Measurements from ENCODE around the gene TRAIP. TPM values are rescaled to one million over a fixed set of nuclear protein-coding genes. Genes with fewer than 3 reads are reported as not detected.

The TRAIP gene
- total RNA-seq, 1 donor from 2014 or later: 0.63 TPM

DNA sequence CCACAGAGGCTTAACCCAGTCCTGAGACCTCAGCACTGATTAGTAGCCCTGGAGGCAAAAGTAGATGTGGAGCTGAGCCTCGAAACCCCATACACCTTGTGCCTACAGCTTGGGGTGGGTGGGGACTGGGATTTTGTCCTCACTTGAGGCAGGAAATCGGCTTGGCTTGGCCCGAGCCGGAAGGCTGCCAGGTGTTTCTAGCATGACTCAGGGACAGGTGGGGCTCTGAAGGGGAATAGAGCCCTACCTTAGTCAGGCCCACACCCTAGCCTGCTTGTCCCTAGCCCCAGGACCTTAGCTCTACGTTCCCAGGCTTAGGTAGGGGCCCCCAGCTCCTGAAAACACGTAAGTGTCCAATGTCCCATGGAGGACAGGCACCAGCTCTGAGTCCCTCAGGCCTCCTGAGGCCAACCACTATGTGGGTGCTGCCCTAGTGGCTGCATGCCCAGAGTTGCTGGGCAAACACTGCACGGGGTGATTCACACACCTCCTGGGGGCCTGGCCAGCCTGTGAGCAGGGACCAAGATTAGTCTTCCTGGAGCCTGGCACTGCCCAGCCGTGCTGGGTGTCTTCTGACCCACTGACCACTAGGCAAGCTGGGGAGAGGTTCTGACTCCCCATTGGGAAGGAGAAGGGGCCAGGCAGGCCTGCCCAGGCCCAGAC lies 44.3 kb upstream of the TRAIP start:
- Histone ChIP-seq H3K9me3 (replicated peaks) (no peaks in the 10 kb centered on the region), H3K36me3 (no peaks in the 10 kb centered on the region), H3K4me1 (peaks cover 36% of the 10 kb centered on the region), H3K27me3 (ENCODE audit: low read depth) (no peaks in the 10 kb centered on the region), H3K27ac (replicated peaks) (no peak overlapping the region), H3K4me3 (no peak overlapping the region)
- TF ChIP-seq, protein P1, sequence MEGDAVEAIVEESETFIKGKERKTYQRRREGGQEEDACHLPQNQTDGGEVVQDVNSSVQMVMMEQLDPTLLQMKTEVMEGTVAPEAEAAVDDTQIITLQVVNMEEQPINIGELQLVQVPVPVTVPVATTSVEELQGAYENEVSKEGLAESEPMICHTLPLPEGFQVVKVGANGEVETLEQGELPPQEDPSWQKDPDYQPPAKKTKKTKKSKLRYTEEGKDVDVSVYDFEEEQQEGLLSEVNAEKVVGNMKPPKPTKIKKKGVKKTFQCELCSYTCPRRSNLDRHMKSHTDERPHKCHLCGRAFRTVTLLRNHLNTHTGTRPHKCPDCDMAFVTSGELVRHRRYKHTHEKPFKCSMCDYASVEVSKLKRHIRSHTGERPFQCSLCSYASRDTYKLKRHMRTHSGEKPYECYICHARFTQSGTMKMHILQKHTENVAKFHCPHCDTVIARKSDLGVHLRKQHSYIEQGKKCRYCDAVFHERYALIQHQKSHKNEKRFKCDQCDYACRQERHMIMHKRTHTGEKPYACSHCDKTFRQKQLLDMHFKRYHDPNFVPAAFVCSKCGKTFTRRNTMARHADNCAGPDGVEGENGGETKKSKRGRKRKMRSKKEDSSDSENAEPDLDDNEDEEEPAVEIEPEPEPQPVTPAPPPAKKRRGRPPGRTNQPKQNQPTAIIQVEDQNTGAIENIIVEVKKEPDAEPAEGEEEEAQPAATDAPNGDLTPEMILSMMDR (IDR thresholded peaks at IDR 0.05; ENCODE audit: borderline replicate concordance): no peak
- peak; percentile 34 for DNase-seq
- intact Hi-C loops (cut with micrococcal nuclease): no loop called here

GRCh38 chr3:49899815-49900214 lies 43.5 kb upstream of the TRAIP start:
- Histone ChIP-seq H3K27ac (replicated peaks) (no peak overlapping the region), H3K4me1 (peaks cover 30% of the 10 kb centered on the region), H3K27me3 (ENCODE audit: low read depth) (no peaks in the 10 kb centered on the region), H3K9me3 (replicated peaks) (no peaks in the 10 kb centered on the region), H3K36me3 (no peaks in the 10 kb centered on the region), H3K4me3 (no peak overlapping the region)
- intact Hi-C loops (cut with micrococcal nuclease): no loop called here
- TF ChIP-seq, protein P1 (IDR thresholded peaks at IDR 0.05; ENCODE audit: borderline replicate concordance): peak; percentile 44
- DNase-seq: no peak

GRCh38 chr3:49898991-49899390 lies 42.6 kb upstream of the TRAIP start:
- Histone ChIP-seq H3K9me3 (replicated peaks) (no peaks in the 10 kb centered on the region), H3K36me3 (no peaks in the 10 kb centered on the region), H3K4me1 (peaks cover 25% of the 10 kb centered on the region), H3K27ac (replicated peaks) (no peak overlapping the region), H3K27me3 (ENCODE audit: low read depth) (no peaks in the 10 kb centered on the region), H3K4me3 (no peak overlapping the region)
- TF ChIP-seq, protein P1 (IDR thresholded peaks at IDR 0.05; ENCODE audit: borderline replicate concordance): no peak
- intact Hi-C loops (cut with micrococcal nuclease): no loop called here
- DNase-seq: no peak

DNA sequence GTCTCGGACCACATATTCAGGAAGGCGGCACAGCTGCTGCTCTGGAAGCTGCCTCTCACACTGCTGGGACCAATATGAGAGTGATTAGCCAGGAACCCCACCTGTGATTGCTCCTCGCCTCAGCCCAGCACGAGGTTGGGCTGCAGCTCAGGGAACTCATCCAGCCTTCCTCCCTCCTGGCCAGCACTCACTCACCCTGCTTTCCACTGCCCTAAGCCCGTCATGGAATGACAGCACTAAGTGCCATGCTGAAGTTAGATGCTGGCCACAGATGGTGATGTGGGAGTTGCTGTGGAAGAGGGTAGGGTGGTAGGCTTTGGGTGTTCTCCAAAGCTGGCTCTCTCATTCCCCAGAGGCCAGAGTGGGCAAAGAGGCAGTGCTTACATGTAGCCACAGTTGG lies 40.0 kb upstream of the TRAIP start:
- Histone ChIP-seq H3K27me3 (ENCODE audit: low read depth) (no peaks in the 10 kb centered on the region), H3K4me3 (no peak overlapping the region), H3K9me3 (replicated peaks) (no peaks in the 10 kb centered on the region), H3K4me1 (peaks cover 10% of the 10 kb centered on the region), H3K36me3 (no peaks in the 10 kb centered on the region), H3K27ac (replicated peaks) (no peak overlapping the region)
- TF ChIP-seq, protein P1 (IDR thresholded peaks at IDR 0.05; ENCODE audit: borderline replicate concordance): no peak
- intact Hi-C loops (cut with micrococcal nuclease): no loop called here
- DNase-seq: no peak

DNA sequence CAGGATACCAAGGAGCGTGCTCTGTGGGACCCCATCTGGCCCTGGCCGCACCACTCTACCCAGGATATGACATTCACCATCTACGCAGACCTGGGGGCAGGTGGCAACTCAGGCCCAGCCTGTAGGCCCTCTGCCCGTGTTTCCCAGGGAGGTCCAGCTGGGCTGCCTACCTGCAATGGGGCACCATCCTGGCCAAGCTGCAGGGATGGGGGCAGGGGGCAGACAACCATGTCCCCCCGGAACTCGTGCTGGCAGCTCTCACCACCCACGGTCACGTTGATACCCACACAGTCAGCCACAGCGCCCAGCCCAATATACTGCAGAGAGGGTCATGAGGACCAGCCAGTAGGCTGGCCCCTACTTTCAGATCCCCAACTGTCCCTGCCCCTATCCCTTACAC lies 39.4 kb upstream of the TRAIP start:
- H3K27ac ChIP-seq (replicated peaks): no peak overlapping the region
- peaks cover 4% of the 10 kb centered on the region for H3K4me1 ChIP-seq
- intact Hi-C loops (cut with micrococcal nuclease): no loop called here
- no peak overlapping the region for H3K4me3 ChIP-seq
- H3K27me3 ChIP-seq (ENCODE audit: low read depth): no peaks in the 10 kb centered on the region
- TF ChIP-seq, protein P1 (IDR thresholded peaks at IDR 0.05; ENCODE audit: borderline replicate concordance): no peak
- no peak for DNase-seq
- H3K36me3 ChIP-seq: no peaks in the 10 kb centered on the region
- H3K9me3 ChIP-seq (replicated peaks): no peaks in the 10 kb centered on the region
